ENCODE results near the gene TMOD2. TPM values are rescaled to one million over a fixed set of nuclear protein-coding genes. Genes with fewer than 3 reads are reported as not detected.

Gene TMOD2
- total RNA-seq = 2.7 and 4.4 TPM in 2 replicates

DNA sequence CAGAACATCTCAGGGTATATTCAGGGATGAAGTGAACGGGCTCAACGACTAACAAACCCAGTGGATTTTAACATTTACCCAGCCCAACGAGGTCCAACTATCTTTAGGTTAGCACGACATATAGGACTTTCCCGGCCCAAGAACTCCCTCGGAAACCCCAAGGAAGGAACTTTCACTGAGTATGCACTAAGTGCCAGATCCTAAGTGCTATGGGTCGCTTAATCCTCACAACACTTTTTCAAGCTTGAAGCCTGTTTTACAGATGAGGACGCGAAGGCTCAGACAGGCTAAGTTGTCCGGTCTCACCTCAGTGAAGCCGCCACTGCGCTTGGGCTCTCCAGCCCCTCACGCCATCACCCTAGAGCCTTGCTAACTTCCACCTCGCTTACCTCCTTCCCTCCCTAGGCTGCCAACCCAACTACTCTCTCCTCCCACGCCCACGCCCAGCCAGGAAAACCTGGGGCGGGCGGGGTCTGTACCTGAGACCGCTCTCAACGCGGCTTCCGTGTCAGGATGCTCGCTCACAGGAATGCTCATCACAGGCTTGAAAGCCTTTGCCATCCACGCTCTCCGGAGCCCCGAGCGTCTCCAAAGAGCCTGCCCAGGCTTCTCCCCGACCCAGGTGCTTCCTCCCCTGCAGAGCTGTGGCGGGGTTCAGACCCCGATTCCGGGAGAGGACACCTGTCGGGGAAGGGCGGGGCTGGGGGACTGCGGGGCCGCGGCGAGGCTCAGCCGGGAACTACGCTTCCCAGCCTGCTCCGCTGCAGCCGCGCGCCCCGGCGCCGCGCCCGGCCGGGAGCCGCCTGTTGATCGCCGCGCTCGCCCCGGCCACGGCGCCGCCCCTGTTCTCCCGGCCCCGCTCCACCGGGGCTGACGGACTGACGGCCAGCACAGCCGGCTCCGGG is at the start of gene TMOD2:
TMOD2 (plus strand) TSS at position 806 of the 905 bp plus-strand sequence. CDS start 14,845 bp downstream, outside the sequence.

GRCh38 chr15:51737522-51738305 is 13.7 kb upstream of the TMOD2 start, which contains the start of gene LYSMD2:
Gene LYSMD2, minus strand, starts transcription at chr15:51737655. Its CDS starts 33 bp downstream, at chr15:51737622.

DNA sequence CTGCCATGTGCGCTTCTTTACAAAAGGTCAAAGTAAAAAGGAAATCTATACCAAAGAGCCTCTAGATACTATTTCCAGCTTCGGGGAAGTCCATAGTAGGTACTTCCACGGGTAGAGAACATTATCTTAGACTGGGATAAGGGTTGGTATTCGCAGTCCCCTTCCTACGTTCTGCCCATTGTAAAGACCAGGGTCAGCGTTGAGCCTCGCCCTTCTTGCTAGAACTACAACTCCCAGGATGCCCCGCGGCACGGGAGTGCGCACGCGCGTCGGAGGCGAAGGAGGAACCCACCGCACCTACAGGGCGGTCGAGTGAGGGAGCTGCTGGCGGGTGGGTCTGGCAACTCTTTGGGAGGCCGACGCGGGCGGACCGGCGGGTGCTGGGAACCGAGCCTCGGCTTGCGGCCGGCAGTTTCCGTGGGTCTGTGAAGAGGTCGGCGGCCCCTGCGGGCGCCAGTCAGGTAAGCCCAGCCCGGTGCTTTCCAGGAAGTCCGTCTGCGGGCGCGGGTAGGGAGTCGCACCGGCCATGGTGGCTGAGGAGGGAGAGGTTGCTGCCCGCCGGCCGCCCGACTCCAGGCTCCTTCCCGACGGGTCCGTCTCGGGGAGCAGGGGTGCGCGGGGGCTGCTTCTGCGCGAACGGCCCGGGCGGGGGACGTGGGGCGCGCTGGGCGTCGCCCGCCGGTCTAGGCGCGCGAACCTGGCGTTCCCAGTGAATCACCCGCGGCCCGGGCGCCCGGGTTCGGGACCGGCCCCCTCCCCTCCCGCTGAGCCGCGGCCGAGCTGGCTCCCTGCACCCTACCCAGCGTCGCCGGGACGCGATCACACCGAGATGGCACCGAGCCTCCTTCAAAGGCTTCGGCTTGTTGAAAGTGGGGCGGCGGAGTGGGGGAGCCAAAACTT is 78.2 kb downstream of the TMOD2 start, which contains the start of gene TMOD3:
TMOD3 (plus strand) TSS at position 278 of the 900 bp plus-strand sequence. CDS start 33,232 bp downstream, outside the sequence.

Other genes starting within 250 kb of the TMOD2 start
- 6.4 and 7.5 TPM in 2 replicates for gene DMXL2, start 128.8 kb upstream of the TMOD2 start, total RNA-seq
- gene SCG3, start 70.1 kb upstream of the TMOD2 start, total RNA-seq = not detected in 2 replicates
- 5.1 and 7.0 TPM in 2 replicates for gene LYSMD2, start 13.9 kb upstream of the TMOD2 start, total RNA-seq
- 36.8 and 53.0 TPM in 2 replicates for gene TMOD3, start 78.1 kb downstream of the TMOD2 start, total RNA-seq
- gene LEO1, start 220.2 kb downstream of the TMOD2 start, total RNA-seq = 33.4 and 35.1 TPM in 2 replicates

Data from airway epithelial cell (primary cell).